KOPT-K1 (cell line): ENCODE results near the gene KRT86.
"Not testable (repeated sequence)": the region's sequence is repeated elsewhere in the genome, so short reads cannot be mapped to it uniquely, and the experiment has no call there.

Experiments
- H3K27ac ChIP-seq: fragments of 200-600 bp; sonication (generic); 2 replicates; pipeline ENCODE4 v1.5.1; 2016; ENCODE audit warnings: antibody characterized with exemption, mild to moderate bottlenecking, low read depth, low read length; ENCODE audit not compliant: poor library complexity, severe bottlenecking
- H3K36me3 ChIP-seq: fragments of 200-600 bp; sonication (generic); 2 replicates; pipeline ENCODE4 v1.5.1; 2017; ENCODE audit warnings: antibody characterized with exemption, mild to moderate bottlenecking, low read length, moderate library complexity; ENCODE audit not compliant: insufficient read depth
- H3K9me3 ChIP-seq: fragments of 200-600 bp; sonication (generic); 2 replicates; pipeline ENCODE4 v1.5.1; 2017; ENCODE audit warnings: antibody characterized with exemption, low read length, mild to moderate bottlenecking; ENCODE audit not compliant: insufficient read depth, poor library complexity, severe bottlenecking

Gene KRT86

GRCh38 chr12:52302242-52302914, 27.9 kb downstream of the KRT86 start:
- H3K9me3 ChIP-seq, H3K27ac ChIP-seq, H3K36me3 ChIP-seq: not testable (repeated sequence)

DNA sequence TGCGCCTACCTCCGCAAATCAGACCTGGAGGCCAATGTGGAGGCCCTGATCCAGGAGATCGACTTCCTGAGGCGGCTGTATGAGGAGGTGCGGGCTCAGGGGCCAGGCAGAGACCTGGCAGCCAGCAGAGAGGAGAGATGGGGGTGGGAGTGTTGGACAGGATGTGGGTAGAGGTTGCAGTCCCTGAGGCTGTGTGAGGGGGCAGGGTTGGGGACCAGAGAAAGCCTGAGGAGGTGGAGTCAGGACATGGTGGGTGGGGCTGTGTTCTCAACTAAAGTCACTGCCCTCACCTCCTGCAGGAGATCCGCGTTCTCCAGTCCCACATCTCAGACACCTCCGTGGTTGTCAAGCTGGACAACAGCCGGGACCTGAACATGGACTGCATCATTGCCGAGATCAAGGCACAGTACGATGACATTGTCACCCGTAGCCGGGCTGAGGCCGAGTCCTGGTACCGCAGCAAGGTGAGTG, 30.5 kb downstream of the KRT86 start:
- not testable (repeated sequence) for H3K9me3 ChIP-seq, H3K36me3 ChIP-seq, H3K27ac ChIP-seq

DNA sequence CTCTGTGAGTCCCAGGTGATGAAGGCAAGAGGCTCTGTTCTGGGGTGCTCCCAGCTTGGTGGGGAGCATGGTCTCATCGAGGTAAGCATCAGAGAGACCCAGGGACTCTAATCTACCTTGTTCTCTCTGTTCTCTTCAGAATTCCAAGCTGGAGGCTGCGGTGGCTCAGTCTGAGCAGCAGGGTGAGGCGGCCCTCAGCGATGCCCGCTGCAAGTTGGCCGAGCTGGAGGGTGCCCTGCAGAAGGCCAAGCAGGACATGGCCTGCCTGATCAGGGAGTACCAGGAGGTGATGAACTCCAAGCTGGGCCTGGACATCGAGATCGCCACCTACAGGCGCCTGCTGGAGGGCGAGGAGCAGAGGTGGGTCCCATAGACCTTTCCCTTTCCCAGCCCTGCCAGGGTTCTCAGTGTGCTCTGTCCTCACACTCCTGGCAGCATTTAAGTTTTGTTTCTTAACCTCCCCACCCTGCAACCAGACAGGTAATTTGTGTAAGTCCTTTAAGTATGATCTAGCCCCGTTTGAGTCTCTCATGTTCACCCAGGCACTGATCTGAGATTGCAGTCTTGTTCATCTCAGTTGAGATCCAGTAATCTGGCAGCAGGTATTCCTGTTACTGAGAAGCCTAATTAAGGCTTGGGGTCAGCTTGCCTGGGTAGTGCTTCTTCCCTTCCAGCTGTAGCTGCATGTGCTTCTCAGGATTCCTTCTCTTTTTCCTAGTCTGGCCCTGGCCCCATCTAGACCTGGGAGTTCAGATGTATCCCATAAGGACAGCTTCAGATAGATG, 31.7 kb downstream of the KRT86 start:
- Histone ChIP-seq H3K36me3 (no peaks in the 10 kb centered on the region), H3K27ac (no peak overlapping the region), H3K9me3 (no peaks in the 10 kb centered on the region)

- no peaks in the 10 kb centered on the region for H3K36me3 ChIP-seq
- no peaks in the 10 kb centered on the region for H3K9me3 ChIP-seq
- no peak overlapping the region for H3K27ac ChIP-seq
These were observed 32.3 kb downstream of the KRT86 start for GRCh38 chr12:52306731-52307130.

- no peaks in the 10 kb centered on the region for H3K36me3 ChIP-seq
- H3K27ac ChIP-seq: no peak overlapping the region
These were observed 33.7 kb downstream of the KRT86 start for GRCh38 chr12:52307836-52308805.

GRCh38 chr12:52308806-52309425, 34.5 kb downstream of the KRT86 start:
- no peaks in the 10 kb centered on the region for H3K36me3 ChIP-seq
- no peak overlapping the region for H3K27ac ChIP-seq
- no peaks in the 10 kb centered on the region for H3K9me3 ChIP-seq

More at GRCh38 chr12:52307836-52308805, 33.7 kb downstream of the KRT86 start:
- no peaks in the 10 kb centered on the region for H3K9me3 ChIP-seq

GRCh38 chr12:52310622-52311284, 36.3 kb downstream of the KRT86 start:
- no peaks in the 10 kb centered on the region for H3K36me3 ChIP-seq
- H3K9me3 ChIP-seq: no peaks in the 10 kb centered on the region
- H3K27ac ChIP-seq: no peak overlapping the region

- Histone ChIP-seq H3K9me3 (no peaks in the 10 kb centered on the region), H3K36me3 (no peaks in the 10 kb centered on the region), H3K27ac (no peak overlapping the region)
These were observed 36.8 kb downstream of the KRT86 start for GRCh38 chr12:52311285-52311648.

- Histone ChIP-seq H3K9me3 (no peaks in the 10 kb centered on the region), H3K27ac (no peak overlapping the region), H3K36me3 (no peaks in the 10 kb centered on the region)
These were observed 37.6 kb downstream of the KRT86 start for GRCh38 chr12:52312086-52312485.

GRCh38 chr12:52313461-52313860, 39.0 kb downstream of the KRT86 start:
- no peaks in the 10 kb centered on the region for H3K36me3 ChIP-seq
- H3K27ac ChIP-seq: no peak overlapping the region
- H3K9me3 ChIP-seq: no peaks in the 10 kb centered on the region

DNA sequence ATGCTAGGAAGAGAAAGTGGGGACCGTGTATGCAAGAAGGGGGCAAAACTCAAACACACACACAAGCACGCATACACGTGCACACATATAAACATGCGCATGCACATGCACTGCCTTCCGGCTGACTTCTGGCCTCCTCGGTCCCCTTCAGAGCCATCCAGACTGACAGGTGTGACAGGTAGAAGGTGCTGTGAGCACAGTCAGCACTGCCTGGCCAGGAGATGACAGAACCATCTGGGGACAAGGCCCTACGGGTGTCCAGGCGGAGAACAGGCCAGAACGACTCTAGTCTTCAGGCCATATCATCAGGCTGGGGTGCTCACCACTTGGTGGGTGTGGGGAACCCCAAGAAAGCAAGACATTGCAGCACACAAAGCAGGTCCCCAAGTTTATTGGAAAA, 39.5 kb downstream of the KRT86 start:
- Histone ChIP-seq H3K27ac (no peak overlapping the region), H3K36me3 (no peaks in the 10 kb centered on the region), H3K9me3 (no peaks in the 10 kb centered on the region)

GRCh38 chr12:52314511-52314910, 40.1 kb downstream of the KRT86 start:
- Histone ChIP-seq H3K27ac (no peak overlapping the region), H3K36me3 (no peaks in the 10 kb centered on the region), H3K9me3 (no peaks in the 10 kb centered on the region)

GRCh38 chr12:52315721-52316120, 41.3 kb downstream of the KRT86 start:
- not testable (repeated sequence) for H3K27ac ChIP-seq, H3K9me3 ChIP-seq, H3K36me3 ChIP-seq

DNA sequence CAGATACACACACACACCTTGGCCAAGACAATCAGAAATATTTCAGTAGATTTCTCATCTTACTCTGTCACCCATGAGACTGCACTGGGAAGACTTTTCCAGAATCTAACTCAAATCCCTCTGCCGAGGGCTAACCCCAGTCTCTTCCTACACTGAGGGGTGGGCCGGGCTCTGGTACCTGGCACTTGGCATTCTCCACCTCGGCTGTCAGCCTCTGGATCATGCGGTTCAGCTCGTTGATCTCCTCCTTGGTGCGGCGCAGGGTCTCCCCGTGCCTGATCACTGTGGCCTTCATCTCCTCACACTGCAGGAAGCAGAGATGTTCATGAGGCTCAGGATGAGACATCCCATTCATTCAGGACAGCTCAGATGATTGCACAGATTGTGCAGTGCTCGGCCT, 41.8 kb downstream of the KRT86 start:
- no peak overlapping the region for H3K27ac ChIP-seq
- no peaks in the 10 kb centered on the region for H3K36me3 ChIP-seq
- no peaks in the 10 kb centered on the region for H3K9me3 ChIP-seq
